ENCODE results near the gene GRIA4.

Gene GRIA4

GRCh38 chr11:106017093-106017492, 407.2 kb downstream of the GRIA4 start:
- no peak for DNase-seq

GRCh38 chr11:106021181-106021966, 411.5 kb downstream of the GRIA4 start:
- no peak for DNase-seq

GRCh38 chr11:106021967-106022794, 412.3 kb downstream of the GRIA4 start, which contains the start of gene MSANTD4:
Gene MSANTD4 (minus strand): TSS chr11:106022240. CDS start chr11:106010917, 11,323 bp downstream.
- DNase-seq, result peak; percentile 94

- DNase-seq, result no peak
These were observed 413.0 kb downstream of the GRIA4 start for GRCh38 chr11:106022795-106023275.

- DNase-seq, result no peak
These were observed 420.7 kb downstream of the GRIA4 start for GRCh38 chr11:106030609-106031008.

GRCh38 chr11:106031202-106031810, 421.4 kb downstream of the GRIA4 start:
- DNase-seq, result no peak
